ENCODE data around the gene FSTL4. TPM values are rescaled to one million over a fixed set of nuclear protein-coding genes. Genes with fewer than 3 reads are reported as not detected.

FSTL4 gene
- polyA plus RNA-seq, 6 donors from 2014 or later: 0.22 to 0.78 (median 0.48) TPM; not detected in 1

DNA sequence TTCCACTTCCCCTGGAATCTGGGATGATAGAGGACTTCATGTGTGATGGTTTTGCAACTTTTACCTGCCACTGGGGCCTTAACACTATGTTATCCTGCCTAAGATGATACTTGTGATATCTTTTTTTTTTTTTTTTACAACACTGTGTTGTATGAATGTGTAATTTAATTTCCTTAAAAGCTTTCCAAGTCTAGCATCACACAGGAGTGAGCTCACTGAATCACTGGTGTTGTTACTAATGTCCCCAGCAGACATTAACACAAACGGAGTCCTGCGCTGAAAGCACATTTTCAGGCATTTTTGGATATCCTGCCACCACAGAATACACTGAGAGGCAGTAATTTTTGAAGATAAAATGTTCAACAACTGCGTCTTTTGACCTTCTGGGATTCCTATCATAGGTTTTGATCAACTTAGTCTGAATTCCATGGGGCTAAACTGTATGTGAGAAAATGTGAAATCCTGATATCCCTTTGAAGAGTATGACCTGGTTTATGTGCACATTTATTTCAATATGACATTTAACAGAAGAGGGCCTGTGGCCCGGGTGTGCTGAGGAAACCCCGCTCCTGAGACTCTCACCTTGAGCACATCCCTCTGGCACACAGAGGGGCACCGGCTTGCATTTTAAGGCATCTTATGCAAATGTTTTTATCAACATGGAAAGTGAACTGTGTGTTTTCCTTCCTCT, 118.0 kb downstream of the FSTL4 start:
- Mint-ChIP-seq H3K4me3 (no peak overlapping the region), H3K4me1 (no peaks in the 10 kb centered on the region), H3K36me3 (no peaks in the 10 kb centered on the region), H3K9me3 (peaks cover 0 to 10% (median 3%) of the 10 kb centered on the region in 7 donors), H3K27me3 (peaks cover 0 to 33% (median 31%) of the 10 kb centered on the region in 3 donors), H3K27ac (no peak overlapping the region)
- DNase-seq (no peak), ATAC-seq (ENCODE audit: low read depth in 2 of 2) (no peak)

DNA sequence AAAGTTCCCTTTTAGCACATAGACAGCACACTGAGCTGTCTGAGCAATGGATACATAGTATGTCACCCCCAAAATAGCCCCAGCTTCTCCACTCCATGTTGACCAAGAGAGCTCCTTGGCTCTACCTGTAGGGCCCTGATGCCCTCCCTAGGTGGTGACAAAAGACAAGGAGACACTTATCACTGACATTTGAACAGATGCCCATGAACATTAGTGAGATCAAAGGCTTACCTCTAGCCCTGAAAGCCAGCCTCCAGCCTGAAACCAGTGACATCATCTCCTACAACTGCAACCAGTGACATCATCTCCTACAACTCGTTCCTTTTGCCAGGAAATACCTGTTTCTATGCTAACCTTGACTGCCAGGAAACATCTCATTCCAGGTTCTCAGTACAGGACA, 122.7 kb downstream of the FSTL4 start:
- DNase-seq (peak; percentile 10), ATAC-seq (ENCODE audit: low read depth in 2 of 2) (peak; percentile 65)
- no peaks in the 10 kb centered on the region for H3K36me3 Mint-ChIP-seq
- peaks cover 0 to 10% (median 3%) of the 10 kb centered on the region in 7 donors for H3K9me3 Mint-ChIP-seq
- no peaks in the 10 kb centered on the region for H3K4me1 Mint-ChIP-seq
- H3K4me3 Mint-ChIP-seq: no peak overlapping the region
- peaks cover 0 to 19% (median 15%) of the 10 kb centered on the region in 3 donors for H3K27me3 Mint-ChIP-seq
- no peak overlapping the region for H3K27ac Mint-ChIP-seq

DNA sequence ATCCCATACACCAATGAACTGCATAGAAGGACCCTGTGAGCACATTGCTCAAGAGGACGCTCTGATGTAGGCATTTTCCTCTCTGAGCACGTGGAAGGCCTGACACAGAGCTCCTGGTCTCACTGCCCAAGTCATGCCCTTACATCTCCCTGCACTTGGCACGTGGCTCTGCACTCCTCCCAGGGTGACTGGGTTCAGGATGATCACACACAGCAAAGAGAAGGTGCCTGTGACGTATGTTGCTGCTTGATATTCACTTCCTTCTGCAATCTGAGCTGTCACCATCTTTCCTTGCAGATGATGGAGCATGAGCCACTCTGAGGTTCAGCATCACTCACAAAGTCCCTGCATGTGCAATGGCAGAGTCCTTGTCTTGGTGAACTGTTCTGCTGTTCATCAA, 125.2 kb downstream of the FSTL4 start:
- Mint-ChIP-seq H3K4me1 (no peaks in the 10 kb centered on the region), H3K36me3 (no peaks in the 10 kb centered on the region), H3K4me3 (no peak overlapping the region), H3K27me3 (peaks cover 3 to 20% (median 8%) of the 10 kb centered on the region in 3 donors), H3K27ac (no peak overlapping the region), H3K9me3 (peaks cover 0 to 10% (median 5%) of the 10 kb centered on the region in 7 donors)
- ATAC-seq (ENCODE audit: low read depth in 2 of 2) (peak in 1 of 2 donors; percentile 27), DNase-seq (no peak)

DNA sequence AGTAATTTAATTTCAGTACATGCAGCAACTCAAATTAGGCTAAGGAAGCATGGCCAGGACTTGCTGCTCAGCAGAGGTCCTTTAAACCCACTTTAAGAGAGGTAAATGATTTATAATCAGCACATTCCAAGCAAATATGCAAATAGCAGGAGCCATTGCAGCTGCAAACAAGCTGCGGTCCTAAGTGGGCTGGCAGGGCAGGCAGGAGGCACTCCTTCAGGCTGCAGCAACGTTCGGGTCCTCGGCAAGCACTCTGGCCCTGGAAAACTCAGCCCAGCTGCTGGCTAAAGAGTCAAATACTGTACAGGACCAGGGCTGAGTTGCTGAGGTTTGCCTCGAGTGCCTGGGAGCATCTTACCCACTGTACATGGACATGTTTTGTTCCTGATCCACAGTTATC, 126.9 kb downstream of the FSTL4 start:
- peaks cover 0 to 6% (median 3%) of the 10 kb centered on the region in 7 donors for H3K9me3 Mint-ChIP-seq
- no peaks in the 10 kb centered on the region for H3K4me1 Mint-ChIP-seq
- H3K27me3 Mint-ChIP-seq: peaks cover 3 to 20% (median 8%) of the 10 kb centered on the region in 3 donors
- DNase-seq: no peak
- ATAC-seq (ENCODE audit: low read depth in 2 of 2): no peak
- no peak overlapping the region for H3K27ac Mint-ChIP-seq
- no peak overlapping the region for H3K4me3 Mint-ChIP-seq
- H3K36me3 Mint-ChIP-seq: no peaks in the 10 kb centered on the region

DNA sequence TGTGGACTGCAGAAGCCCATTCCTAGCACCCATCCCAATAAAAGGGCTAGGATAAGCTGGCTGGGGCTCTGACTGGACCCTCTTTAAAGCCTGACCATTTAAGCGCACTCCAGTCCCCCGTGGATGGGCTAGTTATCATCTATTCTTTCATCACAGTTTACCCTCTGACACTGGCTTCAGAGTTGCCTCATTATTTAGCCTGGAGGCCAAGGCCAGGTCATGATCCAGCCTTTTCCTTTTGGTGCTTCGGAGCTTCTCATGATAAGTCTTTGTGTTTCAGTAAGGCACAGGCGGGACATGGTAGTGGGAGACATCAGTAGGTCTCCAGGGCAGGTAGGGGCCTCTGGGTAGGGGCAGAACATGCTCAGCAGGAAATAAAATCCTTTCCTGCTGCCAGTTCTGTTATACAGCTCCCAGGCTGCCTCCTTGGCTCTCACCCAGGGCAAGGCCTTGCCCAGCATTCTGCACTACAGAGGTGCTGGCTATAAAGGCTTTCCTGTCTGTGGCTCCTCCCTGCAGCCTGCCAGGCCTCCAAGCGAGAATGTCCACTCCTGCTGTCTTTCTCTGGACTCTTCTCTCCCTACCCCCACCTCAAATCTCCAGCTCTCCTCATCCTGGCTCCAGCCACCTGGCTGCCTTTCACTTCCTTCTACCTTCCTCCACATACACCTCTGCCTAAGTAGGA, 128.8 kb downstream of the FSTL4 start:
- Mint-ChIP-seq H3K27ac (peak overlapping the region in 1 of 6 donors; percentile 19), H3K4me3 (no peak overlapping the region)

DNA sequence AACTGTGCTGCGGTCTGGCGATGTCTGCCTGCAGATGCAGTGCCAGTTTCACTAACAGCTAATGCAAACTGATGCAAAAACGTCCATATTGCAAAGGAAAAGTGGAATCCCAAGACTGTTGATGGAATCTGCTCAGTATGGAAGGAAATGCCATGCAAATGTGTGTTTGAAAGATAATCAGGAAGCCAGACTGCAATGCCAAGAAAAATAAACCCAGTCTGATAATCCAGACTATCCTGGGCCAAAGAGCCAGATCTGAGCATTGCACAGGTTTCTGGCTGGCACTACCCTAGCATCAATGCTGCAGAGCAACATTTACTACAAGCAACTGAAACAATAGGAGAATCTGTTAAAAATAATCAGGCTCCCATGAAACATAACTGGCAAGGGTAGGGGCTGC, 130.3 kb downstream of the FSTL4 start:
- H3K9me3 Mint-ChIP-seq: peaks cover 0 to 4% (median 0%) of the 10 kb centered on the region in 7 donors
- DNase-seq (no peak), ATAC-seq (ENCODE audit: low read depth in 2 of 2) (no peak)
- peaks cover 6 to 37% (median 23%) of the 10 kb centered on the region in 3 donors for H3K27me3 Mint-ChIP-seq
- H3K27ac Mint-ChIP-seq: no peak overlapping the region
- no peak overlapping the region for H3K4me3 Mint-ChIP-seq
- no peaks in the 10 kb centered on the region for H3K36me3 Mint-ChIP-seq
- H3K4me1 Mint-ChIP-seq: no peaks in the 10 kb centered on the region

More for the DNA sequence above, 128.8 kb downstream of the FSTL4 start:
- H3K9me3 Mint-ChIP-seq: peaks cover 0 to 4% (median 0%) of the 10 kb centered on the region in 7 donors
- no peak for ATAC-seq (ENCODE audit: low read depth in 2 of 2)
- no peaks in the 10 kb centered on the region for H3K36me3 Mint-ChIP-seq
- no peak for DNase-seq
- H3K27me3 Mint-ChIP-seq: peaks cover 6 to 30% (median 18%) of the 10 kb centered on the region in 3 donors
- H3K4me1 Mint-ChIP-seq: no peaks in the 10 kb centered on the region

DNA sequence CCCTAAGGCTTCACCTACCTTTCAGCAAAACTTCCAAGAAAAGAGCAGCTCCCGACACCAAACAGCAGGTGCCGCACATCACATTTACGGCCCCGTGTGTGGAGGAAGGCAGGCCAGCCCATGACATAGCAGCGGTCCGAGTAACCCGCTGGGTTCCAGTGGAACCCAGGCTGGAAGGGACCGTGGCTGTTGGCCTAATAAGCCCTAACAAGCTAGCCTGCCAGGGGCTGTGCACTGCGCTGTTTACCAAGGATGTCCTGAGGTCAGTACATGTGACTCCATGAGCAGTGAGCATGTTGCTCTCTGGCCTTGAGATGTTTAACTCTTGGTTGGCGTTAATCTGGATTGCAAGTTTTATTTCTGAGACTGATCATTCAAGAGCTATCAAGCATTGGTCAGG, 131.5 kb downstream of the FSTL4 start:
- Mint-ChIP-seq H3K4me1 (no peaks in the 10 kb centered on the region), H3K4me3 (no peak overlapping the region), H3K27me3 (peaks cover 10 to 41% (median 18%) of the 10 kb centered on the region in 3 donors), H3K36me3 (no peaks in the 10 kb centered on the region), H3K27ac (no peak overlapping the region), H3K9me3 (peaks cover 0 to 4% (median 0%) of the 10 kb centered on the region in 7 donors)
- ATAC-seq (ENCODE audit: low read depth in 2 of 2) (no peak), DNase-seq (no peak)

DNA sequence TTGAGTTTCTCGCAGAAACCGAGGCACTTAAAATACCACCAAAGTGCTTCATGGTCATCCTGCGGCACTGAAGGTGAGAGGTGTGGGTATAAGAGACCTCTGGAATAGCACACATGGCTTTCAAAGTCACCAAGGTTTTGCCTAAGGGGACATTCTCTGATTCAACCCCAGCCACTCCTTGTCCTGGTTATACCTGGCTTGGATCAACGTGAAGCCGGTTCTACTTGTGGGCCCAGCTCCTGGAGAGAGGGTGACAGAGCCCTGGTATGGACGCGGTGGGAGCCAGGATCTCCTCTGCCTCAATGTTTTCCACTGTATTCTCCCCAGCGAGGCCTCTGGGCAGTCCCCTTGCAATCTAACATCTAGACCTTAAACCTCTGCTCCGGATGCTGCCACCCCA, 132.0 kb downstream of the FSTL4 start:
- Mint-ChIP-seq H3K4me3 (no peak overlapping the region), H3K27me3 (peaks cover 10 to 42% (median 16%) of the 10 kb centered on the region in 3 donors), H3K4me1 (no peaks in the 10 kb centered on the region), H3K27ac (no peak overlapping the region), H3K9me3 (peaks cover 0 to 4% (median 0%) of the 10 kb centered on the region in 7 donors), H3K36me3 (no peaks in the 10 kb centered on the region)
- ATAC-seq (ENCODE audit: low read depth in 2 of 2) (no peak), DNase-seq (no peak)

DNA sequence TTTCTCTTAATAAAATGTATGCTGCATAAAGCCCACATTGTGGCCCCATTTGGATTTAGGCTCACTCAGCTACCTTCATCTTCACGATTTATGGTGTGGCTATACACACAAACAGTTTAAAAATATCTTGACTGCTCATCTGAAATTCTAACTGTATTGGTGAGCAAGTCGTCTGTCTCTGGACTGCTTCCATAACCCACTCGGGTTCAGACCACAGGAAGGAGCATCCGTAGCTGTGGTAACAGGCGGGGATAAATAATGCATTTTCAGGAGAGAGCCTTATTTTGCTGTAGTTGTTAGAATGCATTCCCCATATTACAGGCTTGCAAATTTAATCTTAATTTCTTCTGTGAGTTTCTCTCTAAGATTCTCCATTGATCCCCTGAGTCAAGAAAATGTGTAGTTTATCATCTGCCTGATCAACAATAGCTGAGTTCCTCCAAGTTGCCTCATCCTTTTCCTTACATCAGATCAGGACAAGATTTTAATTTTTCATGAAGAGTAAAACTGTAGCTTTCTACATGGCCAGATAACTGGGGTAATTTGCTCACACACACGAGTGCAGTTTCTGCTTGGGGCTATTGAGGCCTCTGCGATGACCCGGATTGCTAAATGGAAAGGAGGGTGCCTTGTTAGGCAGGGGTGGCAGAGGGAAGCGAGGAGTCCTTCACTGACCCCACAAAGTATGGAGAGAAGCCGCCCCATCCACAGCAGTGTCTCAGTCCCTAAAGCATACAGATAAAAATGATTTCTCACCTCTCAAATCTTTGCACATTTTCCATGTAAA, 133.9 kb downstream of the FSTL4 start:
- Mint-ChIP-seq H3K4me1 (no peaks in the 10 kb centered on the region), H3K27ac (no peak overlapping the region), H3K36me3 (no peaks in the 10 kb centered on the region), H3K9me3 (peaks cover 0 to 4% (median 0%) of the 10 kb centered on the region in 7 donors), H3K4me3 (no peak overlapping the region), H3K27me3 (peaks cover 16 to 52% (median 33%) of the 10 kb centered on the region in 3 donors)
- no peak for ATAC-seq (ENCODE audit: low read depth in 2 of 2)
- no peak for DNase-seq

DNA sequence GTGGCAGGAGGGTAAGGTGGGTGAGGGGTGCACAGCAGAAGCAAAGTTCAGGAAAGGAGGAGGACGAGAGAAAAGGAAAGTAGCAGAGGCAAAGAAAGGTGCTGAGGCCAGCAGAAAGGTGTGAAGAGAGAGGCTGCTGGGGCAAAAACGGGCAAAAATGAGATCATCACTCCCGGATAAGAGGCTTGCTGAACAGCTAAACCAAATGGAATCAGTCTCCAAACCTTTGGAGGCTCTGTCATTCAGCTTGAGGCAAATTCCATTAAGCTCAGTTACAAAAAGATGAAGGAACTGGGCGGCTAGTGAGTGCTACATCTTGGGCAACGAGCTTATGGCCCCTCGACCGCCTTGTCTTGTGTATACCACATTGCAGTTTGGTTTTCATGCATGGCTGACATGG, 136.4 kb downstream of the FSTL4 start:
- Mint-ChIP-seq H3K27ac (no peak overlapping the region), H3K27me3 (peaks cover 22 to 55% (median 36%) of the 10 kb centered on the region in 3 donors), H3K36me3 (no peaks in the 10 kb centered on the region), H3K4me1 (peaks cover 0 to 4% (median 0%) of the 10 kb centered on the region in 3 donors), H3K4me3 (no peak overlapping the region), H3K9me3 (no peaks in the 10 kb centered on the region)
- no peak for DNase-seq
- ATAC-seq (ENCODE audit: low read depth in 2 of 2): no peak

DNA sequence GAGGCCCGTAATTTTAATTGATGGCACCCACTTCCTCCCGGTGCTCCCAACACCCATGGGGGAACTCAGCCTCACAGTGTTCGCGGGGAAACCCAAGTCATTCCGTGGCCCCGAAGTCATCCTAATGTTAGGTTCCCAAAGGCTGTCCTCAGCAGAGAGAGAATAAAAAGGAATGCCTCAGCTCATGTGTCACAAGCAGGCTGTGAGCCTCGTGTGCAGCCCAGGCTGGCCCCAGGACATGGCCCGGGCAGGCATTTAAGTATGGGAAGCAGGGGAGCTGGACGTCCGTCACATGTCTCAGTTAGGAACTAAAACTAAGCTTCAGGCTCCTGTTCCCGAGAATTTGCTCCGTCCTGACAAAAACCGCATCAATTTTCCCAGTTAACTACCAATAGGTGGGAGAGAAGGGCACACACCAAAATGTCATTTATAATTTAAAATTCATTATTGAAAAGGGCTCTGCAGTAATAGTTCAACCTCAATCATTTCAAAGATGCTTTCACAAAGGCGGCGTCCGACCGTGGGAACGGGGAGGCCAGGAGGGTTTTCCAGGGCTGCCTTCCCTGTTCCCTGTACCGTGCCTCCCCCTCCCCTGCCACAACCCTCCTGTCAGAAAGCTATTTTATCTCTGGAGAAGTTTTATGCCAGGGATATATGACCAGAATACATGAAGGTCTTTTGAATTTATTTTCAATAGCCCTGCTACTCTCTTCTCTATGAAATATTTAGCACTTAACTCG, 137.3 kb downstream of the FSTL4 start:
- DNase-seq: no peak
- Mint-ChIP-seq H3K27me3 (peaks cover 22 to 55% (median 36%) of the 10 kb centered on the region in 3 donors), H3K9me3 (no peaks in the 10 kb centered on the region), H3K4me3 (no peak overlapping the region), H3K27ac (no peak overlapping the region), H3K36me3 (no peaks in the 10 kb centered on the region), H3K4me1 (peaks cover 0 to 4% (median 0%) of the 10 kb centered on the region in 3 donors)
- ATAC-seq (ENCODE audit: low read depth in 2 of 2): no peak

DNA sequence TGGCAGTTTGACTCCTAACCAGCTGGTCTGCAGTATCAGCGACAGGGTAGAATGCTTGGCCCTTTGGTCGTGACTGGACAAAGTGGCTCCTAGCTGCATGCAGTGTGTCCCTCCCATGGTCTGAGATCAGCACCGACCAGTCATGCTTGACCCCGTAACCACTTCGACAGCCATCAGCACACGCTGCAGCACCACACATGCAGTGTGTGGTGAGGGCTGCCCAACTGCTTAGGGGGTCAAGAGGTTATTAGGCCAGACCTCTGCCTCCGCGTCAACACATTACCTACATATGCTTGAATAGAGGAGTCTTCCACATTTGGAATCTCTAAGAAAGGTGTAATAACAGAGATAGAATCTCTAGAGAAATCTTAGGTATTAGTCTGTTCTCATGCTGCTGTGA, 139.1 kb downstream of the FSTL4 start:
- ATAC-seq (ENCODE audit: low read depth in 2 of 2) (no peak), DNase-seq (no peak)
- H3K4me3 Mint-ChIP-seq: no peak overlapping the region
- peaks cover 0 to 7% (median 0%) of the 10 kb centered on the region in 3 donors for H3K4me1 Mint-ChIP-seq
- peaks cover 19 to 48% (median 35%) of the 10 kb centered on the region in 3 donors for H3K27me3 Mint-ChIP-seq
- no peaks in the 10 kb centered on the region for H3K9me3 Mint-ChIP-seq
- no peak overlapping the region for H3K27ac Mint-ChIP-seq
- H3K36me3 Mint-ChIP-seq: no peaks in the 10 kb centered on the region

DNA sequence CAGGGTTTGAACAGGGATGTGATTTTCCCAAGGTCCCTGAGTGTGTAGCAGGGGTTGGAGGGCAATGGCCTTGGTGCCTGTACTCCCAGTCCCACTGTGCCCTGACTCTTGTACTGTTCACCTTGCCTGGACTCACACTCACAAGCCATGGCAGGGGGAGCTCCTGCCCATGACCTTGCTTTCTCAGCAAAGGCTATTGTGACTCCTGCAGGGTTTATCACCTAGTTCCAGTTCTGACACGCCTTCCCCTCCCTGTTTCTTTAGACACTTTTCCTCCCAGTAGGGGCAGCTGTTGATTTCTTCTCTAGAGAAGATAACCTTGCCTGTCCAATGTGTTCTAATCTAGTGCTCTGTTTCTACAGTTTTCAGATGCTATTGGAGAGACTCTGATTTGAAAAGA, 139.5 kb downstream of the FSTL4 start:
- ATAC-seq (ENCODE audit: low read depth in 2 of 2): no peak
- H3K36me3 Mint-ChIP-seq: no peaks in the 10 kb centered on the region
- no peak for DNase-seq
- no peaks in the 10 kb centered on the region for H3K9me3 Mint-ChIP-seq
- H3K4me3 Mint-ChIP-seq: no peak overlapping the region
- peaks cover 19 to 43% (median 31%) of the 10 kb centered on the region in 3 donors for H3K27me3 Mint-ChIP-seq
- peaks cover 0 to 7% (median 0%) of the 10 kb centered on the region in 3 donors for H3K4me1 Mint-ChIP-seq
- no peak overlapping the region for H3K27ac Mint-ChIP-seq

All from naive B cell (primary cell).